DND-41 (cell line): ENCODE results near the gene WDR5.

Source experiments
- CTCF ChIP-seq: IDR thresholded peaks from 2 replicates; pipeline ENCODE4 v1.5.1; 2012; ENCODE audit warnings: borderline replicate concordance, low read length, moderate library complexity, mild to moderate bottlenecking; ENCODE audit not compliant: poor library complexity, severe bottlenecking; ENCODE audit errors: extremely low read depth
- EZH2 ChIP-seq: IDR thresholded peaks from 3 replicates; pipeline ENCODE4 v1.6.1; 2012; ENCODE audit warnings: borderline replicate concordance, low read depth, mild to moderate bottlenecking, moderate library complexity, low read length, inconsistent platforms; ENCODE audit not compliant: severe bottlenecking

- TF ChIP-seq CTCF, result no peak
- no peak for TF ChIP-seq EZH2
Observed at GRCh38 chr9:134189470-134190231, 53.8 kb downstream of the WDR5 start.
